Germinal center (tissue), 1 donor: ENCODE measurements around the gene PEF1.

Experiments
- DNase-seq: peaks from one replicate; pipeline ENCODE4 v3.0.0; 2012; ENCODE audit warnings: mixed read lengths, low spot score

The PEF1 gene

GRCh38 chr1:31628931-31629556, 15.6 kb downstream of the PEF1 start:
- no peak for DNase-seq

- no peak for DNase-seq
These were observed 16.6 kb downstream of the PEF1 start for GRCh38 chr1:31627930-31628559.

GRCh38 chr1:31627301-31627929, 17.3 kb downstream of the PEF1 start:
- no peak for DNase-seq

GRCh38 chr1:31626223-31627207, 18.2 kb downstream of the PEF1 start:
- no peak for DNase-seq

GRCh38 chr1:31625561-31626222, 19.0 kb downstream of the PEF1 start:
- no peak for DNase-seq

- no peak for DNase-seq
These were observed 19.8 kb downstream of the PEF1 start for GRCh38 chr1:31624731-31625514.

GRCh38 chr1:31624309-31624708, 20.4 kb downstream of the PEF1 start:
- no peak for DNase-seq

GRCh38 chr1:31623365-31623764, 21.3 kb downstream of the PEF1 start:
- DNase-seq, result no peak

- no peak for DNase-seq
These were observed 22.6 kb downstream of the PEF1 start for GRCh38 chr1:31621847-31622730.

GRCh38 chr1:31621498-31621820, 23.2 kb downstream of the PEF1 start:
- DNase-seq, result no peak

- no peak for DNase-seq
These were observed 23.8 kb downstream of the PEF1 start for GRCh38 chr1:31620631-31621497.

GRCh38 chr1:31618916-31619846, 25.5 kb downstream of the PEF1 start:
- DNase-seq, result no peak

- peak; percentile 74 for DNase-seq
These were observed 26.5 kb downstream of the PEF1 start for GRCh38 chr1:31617916-31618746.

- no peak for DNase-seq
These were observed 27.3 kb downstream of the PEF1 start, which contains the start of gene HCRTR1 for GRCh38 chr1:31617218-31617915. Gene HCRTR1, plus strand, starts transcription at chr1:31617689. Its CDS starts 1,504 bp downstream, at chr1:31619193.

GRCh38 chr1:31615939-31616338, 28.7 kb downstream of the PEF1 start:
- no peak for DNase-seq

- DNase-seq, result no peak
These were observed 29.3 kb downstream of the PEF1 start for GRCh38 chr1:31615414-31615813.
